Prostate gland (tissue), 2 donors: ENCODE measurements around the gene BLOC1S5. TPM values are rescaled to one million over a fixed set of nuclear protein-coding genes. Genes with fewer than 3 reads are reported as not detected.

Experiments
- DNase-seq: peaks from one replicate; pipeline ENCODE4 v3.0.0-alpha.2; 2019; ENCODE audit warnings: low spot score
- H3K27ac ChIP-seq, 2 donors: fragments of 200-600 bp; sonication (generic); 2 replicates each; pipeline ENCODE4 v1.5.1; 2017 to 2019
- H3K27me3 ChIP-seq: fragments of 200-600 bp; sonication (generic); replicated peaks from 2 replicates; pipeline ENCODE4 v1.5.1; 2019; ENCODE audit not compliant: insufficient read depth
- H3K36me3 ChIP-seq, 2 donors: fragments of 200-600 bp; sonication (generic); 1 replicate in 1 of 2; 2 replicates in 1 of 2; pipeline versions ENCODE4 v1.5.1 to v1.8.1; 2017 to 2019
- H3K4me1 ChIP-seq: fragments of 200-600 bp; sonication (generic); replicated peaks from 2 replicates; pipeline ENCODE4 v1.5.1; 2019
- H3K4me3 ChIP-seq, 2 donors: fragments of 200-600 bp; sonication (generic); 2 replicates each; pipeline ENCODE4 v1.5.1; 2017 to 2019
- H3K9me3 ChIP-seq: fragments of 200-600 bp; sonication (generic); 2 replicates; pipeline ENCODE4 v1.5.1; 2017
- CTCF ChIP-seq, 4 experiments: fragments of 200-600 bp in 2 of 4; fragments of 450-650 bp in 2 of 4; sonication (generic) in 2 of 4; IDR thresholded peaks; 1 replicate in 3 of 4; 2 replicates in 1 of 4; pipeline ENCODE4 v1.5.1; 2016 to 2019; ENCODE audit warnings: antibody characterized with exemption in 4 of 4, mild to moderate bottlenecking in 2 of 4, moderate library complexity in 2 of 4
- POLR2A ChIP-seq: fragments of 450-650 bp; IDR thresholded peaks from one replicate; pipeline ENCODE4 v1.6.1; 2016; ENCODE audit warnings: antibody characterized with exemption, mild to moderate bottlenecking
- POLR2AphosphoS5 ChIP-seq: sonication (generic); formaldehyde crosslinking; IDR thresholded peaks from one replicate; pipeline ENCODE4 v1.6.1; 2017; ENCODE audit warnings: antibody characterized with exemption
- WGBS: methylation state at CpG from one replicate; pipeline ENCODE4 v1.1.5; 2018; 5-methylcytosine and 5-hydroxymethylcytosine counted together
- intact Hi-C: fragments of 100-400 bp; cut with DNase I; formaldehyde crosslinking; loops from one replicate; pipeline ENCODE4 v1.14.2; 2022
- total RNA-seq, 2 donors: library from RNA; depleted of rRNA; stranded (reverse); fragments of >200 nt; gene quantifications; one replicate each; pipeline ENCODE4 v1.1.0, GENCODE V29; 2016

BLOC1S5 gene
- total RNA-seq, 2 donors from 2014 or later, result 9.5 to 13.0 TPM

GRCh38 chr6:7998103-7998725 is 66.0 kb downstream of the BLOC1S5 start:
- H3K36me3 ChIP-seq, result no peaks in the 10 kb centered on the region
- no peak for TF ChIP-seq POLR2A
- DNase-seq, result no peak
- no peaks in the 10 kb centered on the region for H3K4me1 ChIP-seq
- H3K27me3 ChIP-seq, result no peaks in the 10 kb centered on the region
- intact Hi-C loops, result no loop called here
- no peak overlapping the region for H3K4me3 ChIP-seq
- no peaks in the 10 kb centered on the region for H3K9me3 ChIP-seq
- no peak overlapping the region for H3K27ac ChIP-seq
- 65% methylated on average over 7 of the region's 7 CpGs for WGBS

- intact Hi-C loops, result no loop called here
- TF ChIP-seq CTCF (IDR thresholded peaks at IDR 0.05) (no peak), POLR2AphosphoS5 (no peak), POLR2A (no peak)
- H3K4me1 ChIP-seq, result no peaks in the 10 kb centered on the region
- H3K27me3 ChIP-seq, result no peaks in the 10 kb centered on the region
- H3K36me3 ChIP-seq, result no peaks in the 10 kb centered on the region
- H3K9me3 ChIP-seq, result no peaks in the 10 kb centered on the region
- H3K27ac ChIP-seq, result no peak overlapping the region
- WGBS, result 44% methylated on average over 3 of the region's 3 CpGs
- no peak for DNase-seq
- no peak overlapping the region for H3K4me3 ChIP-seq
Observed at GRCh38 chr6:7997286-7997685, 66.9 kb downstream of the BLOC1S5 start.

GRCh38 chr6:7996538-7997111 is 67.6 kb downstream of the BLOC1S5 start:
- Histone ChIP-seq H3K36me3 (no peaks in the 10 kb centered on the region), H3K9me3 (no peaks in the 10 kb centered on the region), H3K4me3 (no peak overlapping the region), H3K27ac (no peak overlapping the region), H3K4me1 (no peaks in the 10 kb centered on the region), H3K27me3 (no peaks in the 10 kb centered on the region)
- TF ChIP-seq POLR2AphosphoS5 (no peak), POLR2A (no peak), CTCF (IDR thresholded peaks at IDR 0.05) (no peak)
- intact Hi-C loops, result no loop called here
- WGBS, result 44% methylated on average over 10 of the region's 10 CpGs
- DNase-seq, result no peak

GRCh38 chr6:7993952-7994351 is 70.2 kb downstream of the BLOC1S5 start:
- H3K4me3 ChIP-seq, result no peak overlapping the region
- no peak for DNase-seq
- no peaks in the 10 kb centered on the region for H3K27me3 ChIP-seq
- intact Hi-C loops, result loop anchor here (5.0 kb wide), 1 partner anchor 272 kb away; no protein-coding TSS in a partner anchor
- H3K36me3 ChIP-seq, result no peaks in the 10 kb centered on the region
- H3K4me1 ChIP-seq, result no peaks in the 10 kb centered on the region
- 69% methylated on average over 8 of the region's 8 CpGs for WGBS
- no peak overlapping the region for H3K27ac ChIP-seq
- TF ChIP-seq POLR2A (no peak), CTCF (IDR thresholded peaks at IDR 0.05) (no peak), POLR2AphosphoS5 (no peak)
- no peaks in the 10 kb centered on the region for H3K9me3 ChIP-seq

- H3K36me3 ChIP-seq, result no peaks in the 10 kb centered on the region
- H3K9me3 ChIP-seq, result no peaks in the 10 kb centered on the region
- no peak for TF ChIP-seq CTCF (IDR thresholded peaks at IDR 0.05)
- no peak for TF ChIP-seq POLR2AphosphoS5
- TF ChIP-seq POLR2A, result no peak
- H3K27me3 ChIP-seq, result no peaks in the 10 kb centered on the region
- DNase-seq, result no peak
- H3K27ac ChIP-seq, result no peak overlapping the region
- no peak overlapping the region for H3K4me3 ChIP-seq
- intact Hi-C loops, result loop anchor here (5.0 kb wide), 1 partner anchor 271 kb away; no protein-coding TSS in a partner anchor
- H3K4me1 ChIP-seq, result no peaks in the 10 kb centered on the region
Observed at GRCh38 chr6:7993399-7993798, 70.8 kb downstream of the BLOC1S5 start.
